ENCODE data around the gene IP6K1.
A peak's percentile ranks its signal among the peaks of the same experiment; 100 is the strongest.

The IP6K1 gene

GRCh38 chr3:49703956-49704355, 82.4 kb downstream of the IP6K1 start:
- H3K4me3 ChIP-seq (ENCODE audit: insufficient read depth in 1 of 2, low read depth in 1 of 2, low read length in 2 of 2): no peak overlapping the region
- no peak overlapping the region for H3K14ac ChIP-seq (ENCODE audit: low read length in 2 of 2)
- H3K27ac ChIP-seq (ENCODE audit: low read length, poor library complexity, severe bottlenecking): no peak overlapping the region
- no peak overlapping the region for H3K4ac ChIP-seq (ENCODE audit: low read depth in 1 of 2, low read length in 2 of 2)
- H2AFZ ChIP-seq (ENCODE audit: low read depth, low read length): no peak overlapping the region
- no peak overlapping the region for H4K91ac ChIP-seq (ENCODE audit: low read length)
- H3K4me1 ChIP-seq (ENCODE audit: control insufficient read depth, insufficient read depth, low read depth, low read length): peaks cover 29% of the 10 kb centered on the region
- no peaks in the 10 kb centered on the region for H3K27me3 ChIP-seq (ENCODE audit: control insufficient read depth in 1 of 2, insufficient read depth in 1 of 2, low read length in 2 of 2)
- H2BK15ac ChIP-seq (ENCODE audit: low read depth, poor library complexity, severe bottlenecking): no peak overlapping the region
- no peak overlapping the region for H4K8ac ChIP-seq (ENCODE audit: low read length)
- H3K9me3 ChIP-seq (ENCODE audit: control insufficient read depth, low read length): no peaks in the 10 kb centered on the region
- H2BK5ac ChIP-seq (ENCODE audit: low read depth, low read length, poor library complexity, severe bottlenecking): no peak overlapping the region
- H3K23ac ChIP-seq (ENCODE audit: low read length in 2 of 2): no peak overlapping the region
- no peak overlapping the region for H2BK12ac ChIP-seq (ENCODE audit: low read length in 2 of 2)
- no peak for DNase-seq
- WGBS: over 99% methylated on average over 7 of the region's 7 CpGs
- no peak overlapping the region for H3K9ac ChIP-seq (ENCODE audit: low read length)
- no peak overlapping the region for H3K4me2 ChIP-seq (ENCODE audit: low read length, poor library complexity, severe bottlenecking)
- H2AK5ac ChIP-seq (ENCODE audit: low read length, severe bottlenecking): no peak overlapping the region
- H3K36me3 ChIP-seq (ENCODE audit: control insufficient read depth in 1 of 2, insufficient read depth in 2 of 2, low read depth in 1 of 2, low read length in 2 of 2): peaks cover 54 to 80% of the 10 kb centered on the region in 2 experiments
- H3K79me1 ChIP-seq (replicated peaks; ENCODE audit: low read length, poor library complexity, severe bottlenecking): peaks cover 2% of the 10 kb centered on the region
- H3K18ac ChIP-seq (ENCODE audit: low read depth in 1 of 2, low read length in 2 of 2): no peak overlapping the region
- no peak overlapping the region for H2BK120ac ChIP-seq (ENCODE audit: low read depth, low read length)

DNA sequence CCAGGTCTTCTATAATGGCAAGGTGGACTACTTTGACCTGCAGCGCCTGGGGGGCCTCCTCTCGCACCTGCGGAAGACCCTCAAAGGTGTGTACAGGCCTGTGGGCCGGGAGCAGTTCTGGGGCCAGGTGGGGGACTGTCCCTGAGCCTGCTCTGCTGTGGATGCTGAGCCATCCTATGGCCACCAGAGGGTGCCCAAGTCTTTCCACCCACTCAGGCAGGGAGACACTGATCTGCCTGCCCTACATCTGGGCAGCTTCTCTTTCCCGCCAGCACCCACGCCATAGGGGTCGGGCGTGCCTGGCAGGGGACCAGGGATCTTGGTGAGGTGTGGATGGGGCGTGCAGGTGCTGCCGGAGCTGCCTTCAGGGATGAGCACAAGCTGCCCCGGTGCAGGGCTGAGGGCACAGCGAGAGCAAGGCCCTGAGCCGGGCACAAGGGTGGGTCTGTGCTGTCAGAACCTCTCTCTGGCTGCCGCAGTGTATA, 82.9 kb downstream of the IP6K1 start:
- Histone ChIP-seq H3K14ac (ENCODE audit: low read length in 2 of 2) (no peak overlapping the region), H4K91ac (ENCODE audit: low read length) (no peak overlapping the region), H2AFZ (ENCODE audit: low read depth, low read length) (no peak overlapping the region), H3K27me3 (ENCODE audit: control insufficient read depth in 1 of 2, insufficient read depth in 1 of 2, low read length in 2 of 2) (no peaks in the 10 kb centered on the region), H3K18ac (ENCODE audit: low read depth in 1 of 2, low read length in 2 of 2) (no peak overlapping the region), H3K27ac (ENCODE audit: low read length, poor library complexity, severe bottlenecking) (no peak overlapping the region), H3K4me1 (ENCODE audit: control insufficient read depth, insufficient read depth, low read depth, low read length) (peaks cover 31% of the 10 kb centered on the region), H2AK5ac (ENCODE audit: low read length, severe bottlenecking) (no peak overlapping the region), H3K79me1 (replicated peaks; ENCODE audit: low read length, poor library complexity, severe bottlenecking) (peaks cover 2% of the 10 kb centered on the region), H3K36me3 (ENCODE audit: control insufficient read depth in 1 of 2, insufficient read depth in 2 of 2, low read depth in 1 of 2, low read length in 2 of 2) (peaks cover 55 to 84% of the 10 kb centered on the region in 2 experiments), H3K23ac (ENCODE audit: low read length in 2 of 2) (no peak overlapping the region), H2BK15ac (ENCODE audit: low read depth, poor library complexity, severe bottlenecking) (no peak overlapping the region), H2BK12ac (ENCODE audit: low read length in 2 of 2) (no peak overlapping the region), H3K9me3 (ENCODE audit: control insufficient read depth, low read length) (no peaks in the 10 kb centered on the region), H2BK120ac (ENCODE audit: low read depth, low read length) (no peak overlapping the region), H3K4ac (ENCODE audit: low read depth in 1 of 2, low read length in 2 of 2) (no peak overlapping the region), H2BK5ac (ENCODE audit: low read depth, low read length, poor library complexity, severe bottlenecking) (no peak overlapping the region), H3K4me2 (ENCODE audit: low read length, poor library complexity, severe bottlenecking) (no peak overlapping the region), H3K9ac (ENCODE audit: low read length) (no peak overlapping the region), H3K4me3 (ENCODE audit: insufficient read depth in 1 of 2, low read depth in 1 of 2, low read length in 2 of 2) (no peak overlapping the region), H4K8ac (ENCODE audit: low read length) (peak overlapping the region; percentile 64)
- WGBS: 70% methylated on average over 14 of the region's 14 CpGs
- peak; percentile 75 for DNase-seq

DNA sequence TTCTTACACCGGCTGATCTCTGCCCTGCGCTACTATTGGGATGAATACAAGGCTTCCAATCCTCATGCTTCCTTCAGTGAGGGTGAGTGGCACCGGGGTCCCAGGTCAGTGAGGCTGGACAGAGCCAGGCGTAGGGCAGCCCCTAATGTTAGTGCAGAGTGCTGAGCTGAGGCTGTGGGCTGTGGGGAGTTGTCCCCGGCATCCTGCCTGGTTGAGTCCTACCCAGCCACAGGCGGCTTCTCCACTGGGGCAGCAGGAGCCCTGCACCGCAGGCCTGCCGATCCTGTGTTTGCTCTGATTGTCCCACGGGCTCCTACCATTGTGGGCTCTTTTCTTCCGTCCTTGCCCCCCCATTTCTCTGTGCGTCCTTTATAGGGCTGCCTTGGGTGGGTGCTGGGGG, 83.7 kb downstream of the IP6K1 start:
- peaks cover 63 to 89% of the 10 kb centered on the region in 2 experiments for H3K36me3 ChIP-seq (ENCODE audit: control insufficient read depth in 1 of 2, insufficient read depth in 2 of 2, low read depth in 1 of 2, low read length in 2 of 2)
- DNase-seq: no peak
- peaks cover 2% of the 10 kb centered on the region for H3K79me1 ChIP-seq (replicated peaks; ENCODE audit: low read length, poor library complexity, severe bottlenecking)
- no peak overlapping the region for H4K91ac ChIP-seq (ENCODE audit: low read length)
- H3K27me3 ChIP-seq (ENCODE audit: control insufficient read depth in 1 of 2, insufficient read depth in 1 of 2, low read length in 2 of 2): no peaks in the 10 kb centered on the region
- H2AK5ac ChIP-seq (ENCODE audit: low read length, severe bottlenecking): no peak overlapping the region
- no peaks in the 10 kb centered on the region for H3K9me3 ChIP-seq (ENCODE audit: control insufficient read depth, low read length)
- no peak overlapping the region for H2BK15ac ChIP-seq (ENCODE audit: low read depth, poor library complexity, severe bottlenecking)
- no peak overlapping the region for H2AFZ ChIP-seq (ENCODE audit: low read depth, low read length)
- no peak overlapping the region for H3K14ac ChIP-seq (ENCODE audit: low read length in 2 of 2)
- H3K18ac ChIP-seq (ENCODE audit: low read depth in 1 of 2, low read length in 2 of 2): no peak overlapping the region
- no peak overlapping the region for H2BK12ac ChIP-seq (ENCODE audit: low read length in 2 of 2)
- no peak overlapping the region for H3K9ac ChIP-seq (ENCODE audit: low read length)
- H3K4ac ChIP-seq (ENCODE audit: low read depth in 1 of 2, low read length in 2 of 2): no peak overlapping the region
- peaks cover 31% of the 10 kb centered on the region for H3K4me1 ChIP-seq (ENCODE audit: control insufficient read depth, insufficient read depth, low read depth, low read length)
- no peak overlapping the region for H3K4me3 ChIP-seq (ENCODE audit: insufficient read depth in 1 of 2, low read depth in 1 of 2, low read length in 2 of 2)
- H2BK5ac ChIP-seq (ENCODE audit: low read depth, low read length, poor library complexity, severe bottlenecking): no peak overlapping the region
- H3K4me2 ChIP-seq (ENCODE audit: low read length, poor library complexity, severe bottlenecking): no peak overlapping the region
- no peak overlapping the region for H3K23ac ChIP-seq (ENCODE audit: low read length in 2 of 2)
- H3K27ac ChIP-seq (ENCODE audit: low read length, poor library complexity, severe bottlenecking): no peak overlapping the region
- no peak overlapping the region for H4K8ac ChIP-seq (ENCODE audit: low read length)
- WGBS: 93% methylated on average over 11 of the region's 11 CpGs
- no peak overlapping the region for H2BK120ac ChIP-seq (ENCODE audit: low read depth, low read length)

GRCh38 chr3:49701388-49702077, 84.8 kb downstream of the IP6K1 start:
- H3K4me2 ChIP-seq (ENCODE audit: low read length, poor library complexity, severe bottlenecking): no peak overlapping the region
- H3K18ac ChIP-seq (ENCODE audit: low read depth in 1 of 2, low read length in 2 of 2): no peak overlapping the region
- H3K9ac ChIP-seq (ENCODE audit: low read length): no peak overlapping the region
- H3K14ac ChIP-seq (ENCODE audit: low read length in 2 of 2): no peak overlapping the region
- no peak overlapping the region for H3K27ac ChIP-seq (ENCODE audit: low read length, poor library complexity, severe bottlenecking)
- H4K91ac ChIP-seq (ENCODE audit: low read length): no peak overlapping the region
- H2BK120ac ChIP-seq (ENCODE audit: low read depth, low read length): no peak overlapping the region
- 89% methylated on average over 21 of the region's 21 CpGs for WGBS
- no peak overlapping the region for H3K4ac ChIP-seq (ENCODE audit: low read depth in 1 of 2, low read length in 2 of 2)
- H3K4me3 ChIP-seq (ENCODE audit: insufficient read depth in 1 of 2, low read depth in 1 of 2, low read length in 2 of 2): no peak overlapping the region
- no peak overlapping the region for H3K23ac ChIP-seq (ENCODE audit: low read length in 2 of 2)
- no peak overlapping the region for H2BK12ac ChIP-seq (ENCODE audit: low read length in 2 of 2)
- peaks cover 22% of the 10 kb centered on the region for H3K4me1 ChIP-seq (ENCODE audit: control insufficient read depth, insufficient read depth, low read depth, low read length)
- H3K9me3 ChIP-seq (ENCODE audit: control insufficient read depth, low read length): no peaks in the 10 kb centered on the region
- H3K36me3 ChIP-seq (ENCODE audit: control insufficient read depth in 1 of 2, insufficient read depth in 2 of 2, low read depth in 1 of 2, low read length in 2 of 2): peaks cover 65 to 94% of the 10 kb centered on the region in 2 experiments
- H2AK5ac ChIP-seq (ENCODE audit: low read length, severe bottlenecking): no peak overlapping the region
- H3K79me1 ChIP-seq (replicated peaks; ENCODE audit: low read length, poor library complexity, severe bottlenecking): peaks cover 7% of the 10 kb centered on the region
- no peak for DNase-seq
- H3K27me3 ChIP-seq (ENCODE audit: control insufficient read depth in 1 of 2, insufficient read depth in 1 of 2, low read length in 2 of 2): no peaks in the 10 kb centered on the region
- no peak overlapping the region for H2AFZ ChIP-seq (ENCODE audit: low read depth, low read length)
- peak overlapping the region; percentile 19 for H4K8ac ChIP-seq (ENCODE audit: low read length)
- H2BK15ac ChIP-seq (ENCODE audit: low read depth, poor library complexity, severe bottlenecking): no peak overlapping the region
- no peak overlapping the region for H2BK5ac ChIP-seq (ENCODE audit: low read depth, low read length, poor library complexity, severe bottlenecking)

Data from mesenchymal stem cell (in vitro differentiated cells and primary cell).